Measurements from ENCODE around the gene DHRSX.

- no peak for TF ChIP-seq ZFP30 (CRISPR knock-in tag; IDR thresholded peaks at IDR 0.05)
- TF ChIP-seq ZNF8 (CRISPR knock-in tag; IDR thresholded peaks at IDR 0.05): no peak
- TF ChIP-seq TCF4 (CRISPR knock-in tag; IDR thresholded peaks at IDR 0.05; ENCODE audit: borderline replicate concordance): no peak
- TF ChIP-seq, protein P1, sequence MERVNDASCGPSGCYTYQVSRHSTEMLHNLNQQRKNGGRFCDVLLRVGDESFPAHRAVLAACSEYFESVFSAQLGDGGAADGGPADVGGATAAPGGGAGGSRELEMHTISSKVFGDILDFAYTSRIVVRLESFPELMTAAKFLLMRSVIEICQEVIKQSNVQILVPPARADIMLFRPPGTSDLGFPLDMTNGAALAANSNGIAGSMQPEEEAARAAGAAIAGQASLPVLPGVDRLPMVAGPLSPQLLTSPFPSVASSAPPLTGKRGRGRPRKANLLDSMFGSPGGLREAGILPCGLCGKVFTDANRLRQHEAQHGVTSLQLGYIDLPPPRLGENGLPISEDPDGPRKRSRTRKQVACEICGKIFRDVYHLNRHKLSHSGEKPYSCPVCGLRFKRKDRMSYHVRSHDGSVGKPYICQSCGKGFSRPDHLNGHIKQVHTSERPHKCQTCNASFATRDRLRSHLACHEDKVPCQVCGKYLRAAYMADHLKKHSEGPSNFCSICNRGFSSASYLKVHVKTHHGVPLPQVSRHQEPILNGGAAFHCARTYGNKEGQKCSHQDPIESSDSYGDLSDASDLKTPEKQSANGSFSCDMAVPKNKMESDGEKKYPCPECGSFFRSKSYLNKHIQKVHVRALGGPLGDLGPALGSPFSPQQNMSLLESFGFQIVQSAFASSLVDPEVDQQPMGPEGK (CRISPR knock-in tag; IDR thresholded peaks at IDR 0.05; ENCODE audit: borderline replicate concordance): no peak
- no peak for TF ChIP-seq SNAI2 (CRISPR knock-in tag; IDR thresholded peaks at IDR 0.05)
- no peak for TF ChIP-seq ZNF70 (CRISPR knock-in tag; IDR thresholded peaks at IDR 0.05)
These were observed 274.6 kb downstream of the DHRSX start for GRCh38 chrX:2226182-2226581.

Data from SK-N-SH treated with all-trans-retinoic acid at 6 μM for 48 hours (cell line).